A549 (cell line): ENCODE measurements around the gene CCDC187.

Source experiments
- CBX2 ChIP-seq: fragments of 200-600 bp; sonication (generic); IDR thresholded peaks from 2 replicates; pipeline ENCODE4 v1.6.1; 2016; ENCODE audit warnings: low read depth, mild to moderate bottlenecking, borderline replicate concordance
- CTCF ChIP-seq: fragments of >200 bp; sonication (Bioruptor Twin); formaldehyde crosslinking; IDR thresholded peaks from 3 replicates; pipeline ENCODE4 v1.5.1; 2016
- JUN ChIP-seq, 2 experiments: fragments of >200 bp; sonication (Bioruptor Twin); formaldehyde crosslinking; IDR thresholded peaks; 2 replicates in 1 of 2; 3 replicates in 1 of 2; pipeline ENCODE4 v1.6.1; 2016 to 2017
- MYC ChIP-seq: IDR thresholded peaks from 2 replicates; pipeline ENCODE4 v1.6.1; 2012; ENCODE audit warnings: mild to moderate bottlenecking, inconsistent platforms, low read length, improper control_type of control experiment, borderline replicate concordance
- POLR2A ChIP-seq: IDR thresholded peaks from 2 replicates; pipeline ENCODE4 v1.6.1; 2012; ENCODE audit warnings: mild to moderate bottlenecking, low read length
- POLR2AphosphoS2 ChIP-seq: conservative IDR thresholded peaks from 2 replicates; pipeline ENCODE4 v1.6.1; 2012; ENCODE audit warnings: low read length, improper control_type of control experiment, inconsistent platforms
- RAD21 ChIP-seq, 2 experiments: fragments of >200 bp in 1 of 2; sonication (Bioruptor Twin) in 1 of 2; formaldehyde crosslinking in 1 of 2; IDR thresholded peaks in 1 of 2; conservative IDR thresholded peaks in 1 of 2; 2 replicates in 1 of 2; 3 replicates in 1 of 2; pipeline ENCODE4 v1.6.1; 2012 to 2018; ENCODE audit warnings: inconsistent platforms in 1 of 2
- REST ChIP-seq: fragments of 200-600 bp; sonication (generic); IDR thresholded peaks from 2 replicates; pipeline ENCODE4 v1.6.1; 2016; ENCODE audit warnings: antibody characterized with exemption, mild to moderate bottlenecking, moderate library complexity
- SREBF2 ChIP-seq: fragments of 450-650 bp; IDR thresholded peaks from 2 replicates; pipeline ENCODE4 v1.6.1; 2014; ENCODE audit warnings: mild to moderate bottlenecking, moderate library complexity

GRCh38 chr9:136343121-136343883, 39.4 kb upstream of the CCDC187 start:
- TF ChIP-seq POLR2A (no peak), SREBF2 (no peak), CTCF (no peak), REST (no peak), CBX2 (no peak), POLR2AphosphoS2 (no peak), JUN (IDR thresholded peaks at IDR 0.05) (no peak), RAD21 (conservative IDR thresholded peaks at IDR 0.05 in 1 of 2, IDR thresholded peaks at IDR 0.05 in 1 of 2) (no peak), MYC (no peak)
